Measurements from ENCODE around the gene CCN6.
"Not testable (repeated sequence)": the region's sequence is repeated elsewhere in the genome, so short reads cannot be mapped to it uniquely, and the experiment has no call there.

The CCN6 gene

GRCh38 chr6:112051251-112051740, 2.6 kb upstream of the CCN6 start:
- not testable (repeated sequence) for DNase-seq (ENCODE audit: low read depth in 2 of 2)

DNA sequence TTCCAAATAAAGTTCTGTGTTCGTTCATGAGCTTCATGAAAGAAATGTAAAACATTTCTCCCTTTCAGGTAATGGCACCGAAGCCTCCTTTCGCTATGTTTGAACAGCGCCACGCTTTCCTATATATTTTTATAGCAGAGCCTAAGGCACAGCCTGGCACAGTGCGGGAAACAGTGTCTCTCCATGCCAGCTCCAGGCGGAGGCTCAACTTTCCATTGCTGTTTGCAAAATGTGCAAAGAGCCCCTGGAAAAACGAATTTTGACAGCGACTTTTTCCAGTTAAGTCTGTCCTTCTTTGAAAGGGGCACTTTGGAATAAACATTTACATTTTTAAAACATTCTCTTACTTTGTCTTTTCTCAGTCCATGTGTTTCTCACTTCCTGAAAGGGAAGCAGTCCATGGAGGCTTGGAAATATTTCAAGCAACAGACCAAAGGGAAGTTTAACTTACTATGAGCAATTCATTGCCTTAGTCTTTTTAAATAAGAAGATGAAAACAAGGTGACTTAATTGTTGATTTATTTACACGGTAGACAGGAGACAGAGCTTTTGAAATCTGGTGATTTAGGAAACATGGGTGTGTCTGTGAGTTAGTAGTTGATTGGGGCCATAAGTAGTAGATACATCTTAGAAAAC, 769 bp downstream of the CCN6 start:
- no peak for DNase-seq (ENCODE audit: low read depth in 2 of 2)

DNA sequence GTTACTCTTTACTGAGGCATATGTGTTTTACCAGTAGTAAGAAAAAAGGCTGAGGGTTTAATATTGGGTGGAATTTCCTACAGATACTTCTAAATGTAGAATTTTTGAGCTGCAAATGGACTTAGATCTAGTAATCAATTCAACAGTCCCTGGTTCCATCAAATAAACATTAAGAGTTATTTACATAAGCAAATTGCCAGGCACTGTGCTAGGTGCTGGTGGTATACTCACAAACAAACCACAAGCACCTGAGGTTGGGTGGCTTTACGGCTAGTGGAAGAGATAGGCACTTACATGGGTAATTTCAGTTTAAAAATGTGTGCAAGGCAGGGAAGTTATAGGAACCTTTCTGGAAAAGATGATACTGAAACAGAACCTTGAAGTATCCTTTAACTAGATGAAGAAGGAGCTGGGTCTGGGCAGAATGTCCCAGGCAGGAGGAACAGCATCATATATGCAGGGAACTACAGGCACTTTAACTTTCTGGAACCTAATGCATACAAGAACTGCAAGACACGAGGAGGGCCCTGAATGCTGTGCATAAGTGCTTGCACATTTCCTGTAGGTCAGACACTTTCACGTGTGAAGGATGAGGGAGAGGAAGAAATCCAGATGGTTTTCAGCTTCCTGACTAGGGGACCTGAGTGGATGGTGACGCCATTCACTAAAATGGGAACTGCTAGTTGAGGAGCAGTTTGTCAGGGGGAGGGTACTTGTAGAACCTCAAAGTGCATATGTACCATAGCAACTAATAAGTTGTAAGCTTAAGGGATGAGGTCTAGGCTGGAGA, 4.5 kb downstream of the CCN6 start:
- no peak for DNase-seq (ENCODE audit: low read depth in 2 of 2)

DNA sequence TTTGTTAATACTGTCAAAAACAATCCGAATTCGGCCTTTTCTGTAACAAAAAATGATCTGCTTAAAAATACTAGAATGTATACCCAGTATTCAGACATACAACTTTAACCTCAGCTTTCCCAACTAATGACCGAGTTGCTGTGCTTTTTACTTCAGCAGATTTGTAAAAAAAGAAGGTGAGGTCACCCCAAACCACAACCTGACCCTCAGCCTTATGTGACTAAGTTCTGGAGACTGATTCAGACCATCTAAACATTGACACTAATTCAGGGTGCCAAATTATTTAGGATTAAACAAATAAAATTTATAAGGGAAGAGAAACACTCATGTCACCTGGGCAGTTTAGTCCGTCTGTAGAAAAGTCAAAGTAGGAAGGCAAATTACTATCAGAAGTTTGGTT, 7.7 kb downstream of the CCN6 start:
- DNase-seq (ENCODE audit: low read depth in 2 of 2): no peak

- DNase-seq (ENCODE audit: low read depth in 2 of 2): no peak
Observed at GRCh38 chr6:112062966-112063365, 9.1 kb downstream of the CCN6 start.

GRCh38 chr6:112065426-112065986, 11.6 kb downstream of the CCN6 start:
- no peak for DNase-seq (ENCODE audit: low read depth in 2 of 2)

- DNase-seq (ENCODE audit: low read depth in 2 of 2): no peak
Observed at GRCh38 chr6:112066606-112067005, 12.7 kb downstream of the CCN6 start.

DNA sequence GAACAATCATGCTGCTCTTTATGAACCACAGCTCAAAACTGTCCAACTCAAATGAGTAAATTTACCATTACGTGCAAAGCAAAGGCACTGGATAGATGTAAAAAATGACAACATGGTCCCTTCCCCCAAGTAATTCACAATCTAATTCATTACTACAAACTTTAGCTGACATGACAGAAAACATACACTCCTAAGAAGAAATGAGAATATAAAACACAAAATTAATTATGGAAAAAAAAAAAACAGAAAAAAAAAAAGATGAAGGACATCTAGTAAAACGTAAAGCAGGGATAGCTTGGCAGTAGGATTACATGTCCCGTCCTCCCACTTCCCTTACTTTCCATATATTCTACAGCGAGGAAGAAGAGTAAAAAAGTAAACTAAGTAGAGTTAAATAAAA, 27.7 kb downstream of the CCN6 start:
- no peak for DNase-seq (ENCODE audit: low read depth in 2 of 2)

DNA sequence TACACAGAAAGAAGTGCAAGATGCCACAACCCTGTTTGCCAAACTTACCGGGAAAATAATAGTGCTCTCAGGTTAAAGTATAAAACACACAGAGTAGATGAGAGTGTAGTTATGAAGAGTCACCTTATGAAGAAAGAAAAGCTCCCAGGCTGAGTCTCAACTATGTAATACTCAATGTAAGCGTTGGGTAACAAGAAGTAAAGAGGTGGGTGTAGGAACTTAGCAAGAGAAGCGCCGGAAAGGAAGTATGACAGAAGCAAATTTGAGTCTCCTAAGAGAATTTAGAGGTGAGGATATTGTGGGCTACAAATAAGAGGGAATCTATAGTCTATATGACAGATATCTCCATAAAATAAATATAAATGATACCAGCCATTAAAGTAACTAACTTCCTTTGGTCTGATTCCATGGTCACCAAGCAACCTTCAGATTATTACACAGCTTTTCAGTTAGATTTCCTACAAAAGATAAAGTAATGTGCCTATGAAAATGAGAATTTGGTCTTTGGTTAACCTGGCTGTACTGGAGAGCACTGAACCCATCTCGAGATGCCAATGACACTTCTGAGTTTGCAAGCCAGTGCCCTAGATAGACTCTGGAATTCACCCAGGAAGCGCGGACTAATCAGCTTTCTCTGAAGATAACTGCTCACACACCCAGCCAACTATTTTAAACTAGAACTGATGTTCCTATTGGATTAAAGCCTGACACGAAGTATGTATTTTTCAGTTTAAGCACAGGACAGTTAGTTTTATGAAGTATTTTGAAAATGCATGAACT, 31.6 kb downstream of the CCN6 start:
- no peak for DNase-seq (ENCODE audit: low read depth in 2 of 2)

DNA sequence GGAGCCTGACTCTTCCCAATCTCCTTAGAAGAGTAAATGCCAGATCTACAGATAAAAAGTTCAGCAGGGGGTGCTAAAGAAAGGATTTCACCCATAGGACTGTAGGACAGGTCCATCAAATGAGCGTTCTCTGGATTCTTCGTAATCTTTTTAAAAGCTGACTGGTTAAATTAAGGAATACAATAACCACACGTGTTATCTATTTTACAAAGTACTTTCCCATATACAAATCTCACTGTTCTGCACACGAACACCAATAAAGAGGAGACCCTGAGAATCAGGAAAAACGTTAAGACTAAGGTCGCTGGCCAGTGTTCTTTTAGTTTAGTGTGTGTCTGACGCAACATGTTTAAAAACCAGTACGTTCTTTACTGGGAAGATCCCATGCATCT, 32.8 kb downstream of the CCN6 start:
- no peak for DNase-seq (ENCODE audit: low read depth in 2 of 2)

DNA sequence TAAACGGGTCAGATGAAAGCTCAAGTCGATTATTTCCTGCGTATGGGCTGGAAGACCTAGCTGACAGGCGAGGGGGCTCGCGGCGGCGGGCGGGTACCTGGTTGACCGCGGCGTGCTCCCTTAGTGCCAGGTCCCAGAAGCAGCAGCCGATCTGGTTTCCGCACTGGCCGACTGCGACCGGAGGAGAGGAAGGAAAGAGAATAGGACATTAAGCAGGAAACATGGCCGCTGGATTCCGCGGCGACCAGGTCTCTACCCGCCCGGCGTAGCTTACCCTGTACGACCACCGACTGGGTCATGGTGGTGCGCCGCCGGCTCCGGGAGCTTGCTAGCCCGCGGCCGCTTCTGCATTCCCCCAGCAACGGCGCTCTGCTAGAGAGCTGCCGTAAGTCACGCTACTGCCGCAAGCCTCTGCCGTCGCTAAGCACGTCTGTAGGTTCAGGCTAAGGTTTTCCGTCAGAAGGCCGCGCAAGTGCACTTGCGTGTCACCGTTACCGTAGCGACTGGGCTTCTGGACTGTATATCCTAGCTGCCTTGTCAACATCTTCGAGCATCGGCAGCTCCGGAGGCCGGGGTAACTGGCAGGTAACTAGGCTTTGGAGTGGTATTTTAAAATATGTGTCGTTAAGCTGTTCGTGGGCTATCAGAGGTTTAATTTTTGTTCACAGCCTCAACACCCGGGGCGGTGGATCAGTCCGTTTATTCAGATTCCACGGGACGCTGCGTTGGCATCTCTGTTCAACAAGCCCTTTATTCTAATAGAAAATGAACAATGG, 33.4 kb downstream of the CCN6 start, which contains the start of the genes FAM229B and TUBE1:
Gene FAM229B, plus strand, starts transcription at position 456 of the 776 bp plus-strand sequence. CDS start 11,693 bp downstream, outside the sequence.
Gene TUBE1, minus strand, starts transcription at position 347 of the 776 bp plus-strand sequence. Its CDS starts 48 bp downstream, at position 299.
- peak; percentile 76 to 87 for DNase-seq (ENCODE audit: low read depth in 2 of 2)

DNA sequence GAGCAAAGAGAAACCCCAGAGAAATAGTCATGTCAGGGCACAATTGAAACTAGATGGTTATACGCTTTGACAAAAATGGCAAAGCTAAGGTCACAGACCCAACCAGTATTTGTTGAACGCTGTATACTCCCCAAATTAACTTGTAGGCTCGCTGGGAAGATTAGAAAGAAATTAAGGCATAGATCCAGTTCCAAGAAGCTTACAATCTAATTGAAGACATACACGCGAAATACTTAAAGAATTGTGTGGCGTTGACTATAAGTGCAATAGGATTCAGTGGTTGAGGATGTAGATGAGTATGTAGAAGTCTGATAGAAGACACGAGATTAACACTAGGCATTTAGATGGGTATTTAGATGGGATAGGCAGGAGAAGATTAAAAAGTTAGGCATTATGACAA, 34.0 kb downstream of the CCN6 start:
- no peak for DNase-seq (ENCODE audit: low read depth in 2 of 2)

GRCh38 chr6:112096901-112097300, 43.0 kb downstream of the CCN6 start:
- DNase-seq (ENCODE audit: low read depth in 2 of 2): no peak

GRCh38 chr6:112100561-112100960, 46.7 kb downstream of the CCN6 start:
- no peak for DNase-seq (ENCODE audit: low read depth in 2 of 2)

GRCh38 chr6:112106026-112106425, 52.1 kb downstream of the CCN6 start:
- not testable (repeated sequence) for DNase-seq (ENCODE audit: low read depth in 2 of 2)

GRCh38 chr6:112106562-112106961, 52.7 kb downstream of the CCN6 start:
- DNase-seq (ENCODE audit: low read depth in 2 of 2): no peak

GRCh38 chr6:112109262-112109661, 55.4 kb downstream of the CCN6 start:
- no peak for DNase-seq (ENCODE audit: low read depth in 2 of 2)

- DNase-seq (ENCODE audit: low read depth in 2 of 2): no peak
Observed at GRCh38 chr6:112113431-112113830, 59.5 kb downstream of the CCN6 start.

DNA sequence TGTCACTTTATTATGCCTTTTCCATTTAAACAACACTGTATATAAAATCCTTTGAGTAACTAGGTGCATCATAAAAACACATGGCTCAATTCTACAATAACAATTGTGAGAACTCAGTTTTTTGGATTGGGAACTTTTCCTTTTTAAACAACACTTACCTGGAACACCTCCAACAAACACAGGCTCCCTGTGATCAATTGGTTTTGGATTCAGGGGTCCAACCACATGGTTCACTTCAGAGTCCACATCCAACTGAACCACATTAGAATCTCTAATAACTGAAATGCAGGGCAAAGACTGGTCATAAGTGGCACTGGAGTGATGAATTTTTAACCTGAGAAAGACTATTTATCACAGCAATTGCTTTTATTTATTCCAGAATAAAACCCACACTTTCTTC, 60.0 kb downstream of the CCN6 start:
- no peak for DNase-seq (ENCODE audit: low read depth in 2 of 2)

GRCh38 chr6:112114577-112115223, 60.8 kb downstream of the CCN6 start:
- DNase-seq (ENCODE audit: low read depth in 2 of 2): no peak

- no peak for DNase-seq (ENCODE audit: low read depth in 2 of 2)
Observed at GRCh38 chr6:112116221-112116620, 62.3 kb downstream of the CCN6 start.

Data from stimulated activated CD4-positive, alpha-beta T cell treated with anti-CD3 and anti-CD28 coated beads, Interleukin-4, amount 100 ng/mL, for 48 hours (primary cell).